Choroid plexus epithelial cell (primary cell): ENCODE data around the gene BRD9.

Source experiments
- DNase-seq: peaks from one replicate; pipeline ENCODE4 v3.0.0-alpha.2; 2010; ENCODE audit warnings: low read depth
- H3K4me3 ChIP-seq: 2 replicates; pipeline ENCODE4 v1.5.1; 2011; ENCODE audit warnings: low read depth, mild to moderate bottlenecking, control low read depth, low read length, moderate library complexity
- CTCF ChIP-seq: conservative IDR thresholded peaks from 2 replicates; pipeline ENCODE4 v1.5.1; 2011; ENCODE audit warnings: low read depth, mild to moderate bottlenecking, control low read depth, inconsistent platforms, low read length, moderate library complexity

The BRD9 gene

GRCh38 chr5:862367-863243, 30.0 kb downstream of the BRD9 start:
- DNase-seq, result peak; percentile 29
- no peak overlapping the region for H3K4me3 ChIP-seq
- no peak for TF ChIP-seq CTCF

- no peak for TF ChIP-seq CTCF
- DNase-seq, result no peak
- H3K4me3 ChIP-seq, result no peak overlapping the region
Observed at GRCh38 chr5:861442-862366, 30.9 kb downstream of the BRD9 start.

- DNase-seq, result no peak
- H3K4me3 ChIP-seq, result no peak overlapping the region
- TF ChIP-seq CTCF, result no peak
Observed at GRCh38 chr5:860506-861150, 32.0 kb downstream of the BRD9 start.

GRCh38 chr5:859798-860296, 32.8 kb downstream of the BRD9 start:
- no peak overlapping the region for H3K4me3 ChIP-seq

GRCh38 chr5:859391-859790, 33.2 kb downstream of the BRD9 start:
- TF ChIP-seq CTCF, result no peak
- no peak overlapping the region for H3K4me3 ChIP-seq
- no peak for DNase-seq

More at GRCh38 chr5:859798-860296, 32.8 kb downstream of the BRD9 start:
- no peak for DNase-seq
- TF ChIP-seq CTCF, result no peak

GRCh38 chr5:858726-859125, 33.9 kb downstream of the BRD9 start:
- TF ChIP-seq CTCF, result no peak
- no peak overlapping the region for H3K4me3 ChIP-seq
- DNase-seq, result no peak
